GM23248 (cell line): ENCODE results near the gene TEX53.

ENCODE experiments used
- EZH2 ChIP-seq: fragments of 200-600 bp; sonication (generic); IDR thresholded peaks from 2 replicates; pipeline ENCODE4 v1.6.1; 2018; ENCODE audit warnings: antibody characterized with exemption, mild to moderate bottlenecking; ENCODE audit not compliant: insufficient read depth, poor library complexity, severe bottlenecking
- EZH2phosphoT487 ChIP-seq: fragments of 200-600 bp; sonication (generic); IDR thresholded peaks from 2 replicates; pipeline ENCODE4 v1.6.1; 2018; ENCODE audit warnings: antibody characterized with exemption, moderate library complexity, mild to moderate bottlenecking, low read depth; ENCODE audit not compliant: insufficient read depth

GRCh38 chr9:114664181-114664580 lies 6.6 kb upstream of the TEX53 start:
- TF ChIP-seq EZH2 = no peak
- no peak for TF ChIP-seq EZH2phosphoT487
